Progenitor cell of endocrine pancreas (in vitro differentiated cells): ENCODE results near the gene FOXN3. TPM values are rescaled to one million over a fixed set of nuclear protein-coding genes. Genes with fewer than 3 reads are reported as not detected.

Experiments used
- DNase-seq: peaks from one replicate; pipeline ENCODE4 v3.0.0; 2021; ENCODE audit warnings: low spot score; ENCODE audit not compliant: unreplicated experiment
- H3K27ac Mint-ChIP-seq: 2 replicates; pipeline ENCODE4 v1.8.0; 2021; ENCODE audit warnings: mild to moderate bottlenecking, moderate library complexity, mixed read lengths
- H3K27me3 Mint-ChIP-seq: 2 replicates; pipeline ENCODE4 v1.8.0; 2021; ENCODE audit warnings: mixed read lengths
- H3K36me3 Mint-ChIP-seq: 2 replicates; pipeline ENCODE4 v1.8.0; 2022; ENCODE audit warnings: mixed read lengths; ENCODE audit not compliant: insufficient read depth
- H3K4me1 Mint-ChIP-seq: 2 replicates; pipeline ENCODE4 v1.8.0; 2021; ENCODE audit warnings: low read depth, mixed read lengths
- H3K4me3 Mint-ChIP-seq: 2 replicates; pipeline ENCODE4 v1.8.0; 2021; ENCODE audit warnings: low read depth, mild to moderate bottlenecking, moderate library complexity, mixed read lengths
- H3K9me3 Mint-ChIP-seq: 2 replicates; pipeline ENCODE4 v1.8.0; 2021; ENCODE audit warnings: low read depth, mixed read lengths
- total RNA-seq: library from RNA; stranded (reverse); gene quantifications from 2 replicates; pipeline ENCODE4 v1.2.1, GENCODE V29; 2021
- TF ChIP-seq, protein P1 (sequence below): fragments of 200-600 bp; sonication (generic); IDR thresholded peaks from one replicate; pipeline ENCODE4 v1.5.0; 2021; ENCODE audit warnings: antibody characterized with exemption, mild to moderate bottlenecking; ENCODE audit not compliant: unreplicated experiment

FOXN3 gene
- total RNA-seq, 1 donor from 2014 or later = 25.8 TPM

DNA sequence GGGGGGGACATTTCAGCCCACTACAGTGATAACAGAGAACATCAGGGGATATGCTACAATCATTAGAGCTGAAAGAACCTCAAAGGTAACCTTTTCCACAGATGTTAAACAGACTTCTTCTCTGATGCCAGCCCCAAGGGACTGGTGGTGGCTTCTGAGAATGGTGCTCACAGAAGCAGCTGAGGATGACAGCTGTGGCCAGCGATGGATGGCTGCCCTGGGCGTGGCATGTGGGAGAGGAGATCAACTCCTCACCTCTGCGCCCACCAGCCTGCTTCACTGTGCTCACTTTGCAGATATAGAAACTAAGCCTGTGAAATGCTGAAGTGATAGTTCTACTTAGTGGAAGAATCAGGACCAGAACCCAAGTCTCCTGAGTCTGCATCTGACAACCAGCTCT is 33.0 kb downstream of the FOXN3 start:
- Mint-ChIP-seq H3K27me3 (peaks cover 12% of the 10 kb centered on the region), H3K27ac (no peak overlapping the region), H3K4me3 (no peak overlapping the region), H3K36me3 (peaks cover 6% of the 10 kb centered on the region), H3K4me1 (no peaks in the 10 kb centered on the region), H3K9me3 (peaks cover 5% of the 10 kb centered on the region)
- DNase-seq = no peak
- TF ChIP-seq, protein P1, sequence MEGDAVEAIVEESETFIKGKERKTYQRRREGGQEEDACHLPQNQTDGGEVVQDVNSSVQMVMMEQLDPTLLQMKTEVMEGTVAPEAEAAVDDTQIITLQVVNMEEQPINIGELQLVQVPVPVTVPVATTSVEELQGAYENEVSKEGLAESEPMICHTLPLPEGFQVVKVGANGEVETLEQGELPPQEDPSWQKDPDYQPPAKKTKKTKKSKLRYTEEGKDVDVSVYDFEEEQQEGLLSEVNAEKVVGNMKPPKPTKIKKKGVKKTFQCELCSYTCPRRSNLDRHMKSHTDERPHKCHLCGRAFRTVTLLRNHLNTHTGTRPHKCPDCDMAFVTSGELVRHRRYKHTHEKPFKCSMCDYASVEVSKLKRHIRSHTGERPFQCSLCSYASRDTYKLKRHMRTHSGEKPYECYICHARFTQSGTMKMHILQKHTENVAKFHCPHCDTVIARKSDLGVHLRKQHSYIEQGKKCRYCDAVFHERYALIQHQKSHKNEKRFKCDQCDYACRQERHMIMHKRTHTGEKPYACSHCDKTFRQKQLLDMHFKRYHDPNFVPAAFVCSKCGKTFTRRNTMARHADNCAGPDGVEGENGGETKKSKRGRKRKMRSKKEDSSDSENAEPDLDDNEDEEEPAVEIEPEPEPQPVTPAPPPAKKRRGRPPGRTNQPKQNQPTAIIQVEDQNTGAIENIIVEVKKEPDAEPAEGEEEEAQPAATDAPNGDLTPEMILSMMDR = no peak

DNA sequence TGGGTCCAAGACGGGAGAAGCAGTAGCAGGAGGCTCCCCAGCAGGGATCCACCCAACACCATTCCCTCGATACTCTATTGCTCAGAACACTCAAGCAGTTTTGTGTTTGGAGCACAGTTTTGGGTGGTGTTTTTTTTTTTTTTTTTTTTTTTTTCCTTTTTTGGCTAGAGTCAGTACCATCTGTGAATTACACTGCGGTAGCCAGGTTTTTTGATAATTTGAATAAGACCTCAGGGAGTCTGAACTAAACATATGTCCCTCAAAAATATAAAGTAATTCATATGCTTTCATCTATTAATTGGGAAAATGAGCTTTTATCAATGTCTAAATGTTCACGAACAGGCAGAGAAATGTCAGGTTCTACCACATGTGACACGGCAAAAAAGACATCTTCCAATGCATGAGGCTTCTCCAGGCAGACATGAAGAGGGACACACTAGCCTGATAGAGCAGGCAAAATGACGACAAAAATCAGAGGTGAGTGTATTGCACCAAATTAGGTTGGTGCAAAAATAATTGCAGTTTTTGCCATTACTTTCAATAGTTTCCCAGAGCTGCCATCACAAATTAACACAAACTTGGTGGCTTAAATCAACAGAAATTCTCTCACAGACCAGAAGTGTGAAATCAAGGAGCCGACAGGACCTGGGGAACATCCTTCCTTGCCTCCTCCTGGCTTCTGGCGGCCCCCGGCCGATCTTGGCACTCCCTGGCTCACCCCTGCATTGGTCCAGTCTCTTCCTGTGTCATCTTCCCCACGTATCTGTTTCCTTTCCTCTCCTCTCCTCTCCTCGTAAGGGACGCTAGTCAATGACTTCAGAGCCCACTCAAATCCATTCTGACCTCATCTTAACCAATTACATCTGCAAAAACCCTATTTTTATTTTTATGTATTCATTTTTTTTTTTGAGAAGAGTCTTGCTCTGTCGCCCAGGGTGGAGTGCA is 33.9 kb downstream of the FOXN3 start:
- H3K36me3 Mint-ChIP-seq = peaks cover 6% of the 10 kb centered on the region
- TF ChIP-seq, protein P1 = no peak

DNA sequence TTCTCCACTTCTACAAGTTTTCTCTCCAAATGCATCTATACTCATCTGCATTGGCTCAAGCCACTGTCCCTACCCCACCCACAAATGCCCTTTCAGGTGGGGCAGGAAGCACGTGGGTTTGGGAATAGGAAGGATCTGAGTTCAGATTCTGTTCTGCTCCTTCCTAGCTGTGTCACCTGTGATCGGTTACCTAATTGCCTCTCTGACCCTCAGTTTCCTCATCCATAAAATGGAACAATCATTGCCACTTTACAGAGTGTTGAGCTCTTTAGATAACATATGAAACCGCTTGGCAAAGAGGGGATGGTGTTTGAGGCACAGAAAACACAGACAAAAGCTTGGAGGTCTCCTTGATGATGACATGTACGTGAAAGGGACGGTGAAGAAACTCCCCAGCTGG is 34.5 kb downstream of the FOXN3 start:
- no peak for DNase-seq
- Mint-ChIP-seq H3K27ac (no peak overlapping the region), H3K4me1 (no peaks in the 10 kb centered on the region), H3K4me3 (no peak overlapping the region), H3K36me3 (peaks cover 6% of the 10 kb centered on the region), H3K9me3 (peaks cover 5% of the 10 kb centered on the region), H3K27me3 (peaks cover 6% of the 10 kb centered on the region)
- TF ChIP-seq, protein P1 = no peak

More for the DNA sequence above, 33.9 kb downstream of the FOXN3 start:
- H3K27me3 Mint-ChIP-seq = peaks cover 8% of the 10 kb centered on the region
- DNase-seq = no peak
- H3K9me3 Mint-ChIP-seq = peaks cover 5% of the 10 kb centered on the region
- no peak overlapping the region for H3K27ac Mint-ChIP-seq
- no peak overlapping the region for H3K4me3 Mint-ChIP-seq
- no peaks in the 10 kb centered on the region for H3K4me1 Mint-ChIP-seq

DNA sequence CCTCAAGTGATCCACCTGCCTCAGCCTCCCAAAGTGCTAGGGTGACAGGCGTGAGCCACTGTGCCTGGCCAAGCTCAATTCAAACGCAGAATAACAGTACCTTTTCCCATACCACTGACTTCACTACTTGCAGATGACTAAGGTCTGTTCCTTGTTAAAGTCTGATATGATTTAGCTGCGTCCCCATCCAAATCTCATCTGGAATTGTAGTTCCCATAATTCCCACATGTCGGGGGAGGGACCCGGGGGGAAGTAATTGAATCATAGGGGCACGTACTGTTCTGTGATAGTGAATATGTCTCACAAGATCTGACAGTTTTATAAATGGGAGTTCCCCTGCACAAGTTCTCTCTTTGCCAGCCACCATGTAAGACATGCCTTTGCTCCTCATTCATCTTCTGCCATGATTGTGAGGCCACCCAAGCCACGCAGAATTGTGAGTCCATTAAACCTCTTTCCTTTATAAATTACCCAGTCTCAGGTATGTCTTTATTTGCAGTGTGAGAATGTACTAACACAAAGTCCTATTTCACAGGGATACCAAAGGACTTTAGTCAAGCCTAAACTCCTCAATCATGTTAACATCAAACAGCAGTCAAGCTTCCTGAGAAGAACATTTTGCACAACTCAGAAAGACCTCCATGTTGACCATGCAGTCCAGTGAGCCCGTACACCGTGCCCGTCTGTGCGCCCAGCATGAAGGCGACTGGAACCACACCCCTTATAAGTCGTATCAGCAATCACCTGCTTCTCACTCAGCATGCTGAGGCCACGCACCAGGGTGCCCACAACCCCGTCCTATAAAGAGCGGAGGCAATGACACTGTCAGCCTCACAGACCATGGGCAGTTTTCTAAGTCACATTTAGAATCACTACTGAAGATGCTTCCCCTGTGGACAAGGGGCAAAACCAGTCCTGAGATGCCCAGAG is 36.9 kb downstream of the FOXN3 start:
- H3K4me3 Mint-ChIP-seq = no peak overlapping the region
- TF ChIP-seq, protein P1 = no peak
- H3K9me3 Mint-ChIP-seq = peaks cover 5% of the 10 kb centered on the region
- no peak overlapping the region for H3K27ac Mint-ChIP-seq
- no peaks in the 10 kb centered on the region for H3K4me1 Mint-ChIP-seq
- no peak for DNase-seq
- H3K36me3 Mint-ChIP-seq = peaks cover 6% of the 10 kb centered on the region
- peaks cover 9% of the 10 kb centered on the region for H3K27me3 Mint-ChIP-seq

DNA sequence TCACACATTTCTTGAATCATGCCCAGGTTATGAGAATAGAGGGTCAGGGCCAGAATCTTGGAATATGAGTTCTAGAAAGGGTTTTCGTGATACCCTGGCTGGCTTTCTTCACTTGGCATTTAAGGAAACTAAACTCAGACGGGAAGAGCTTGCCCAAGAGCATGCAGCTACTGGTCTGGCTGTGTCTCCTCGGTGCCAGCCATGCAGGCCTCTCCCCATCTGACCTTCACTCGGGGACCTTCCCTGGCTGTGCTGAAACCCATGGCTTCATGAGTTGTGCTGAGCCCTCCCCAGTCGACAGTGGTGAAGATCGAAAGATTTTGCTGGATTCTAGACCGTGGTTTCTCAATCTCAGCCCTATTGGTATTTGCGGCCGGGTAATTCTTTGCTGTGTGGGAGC is 38.0 kb downstream of the FOXN3 start:
- TF ChIP-seq, protein P1 = no peak
- Mint-ChIP-seq H3K4me1 (no peaks in the 10 kb centered on the region), H3K27me3 (peaks cover 5% of the 10 kb centered on the region), H3K36me3 (peaks cover 10% of the 10 kb centered on the region), H3K4me3 (no peak overlapping the region), H3K27ac (no peak overlapping the region), H3K9me3 (peaks cover 7% of the 10 kb centered on the region)
- no peak for DNase-seq
